PC-9 (cell line): ENCODE measurements around the gene IL31RA. TPM values are rescaled to one million over a fixed set of nuclear protein-coding genes. Genes with fewer than 3 reads are reported as not detected.

ENCODE experiments used
- BruUV-seq: library from RNA; stranded (reverse); fragments of 400-500 nt; replicated peaks from 2 replicates; lab custom pipeline; 2021; lab: Mats Ljungman, UMichigan
- CTCF ChIA-PET: fragments of 300-600 bp; sonication (Branson Sonifier 250); formaldehyde crosslinking; loops from one replicate; lab custom pipeline; 2022; ENCODE audit warnings: antibody characterized with exemption; lab: Charles Lee
- POLR2A ChIA-PET: fragments of 300-600 bp; sonication (Branson Sonifier 250); formaldehyde crosslinking; loops from one replicate; lab custom pipeline; 2022; ENCODE audit warnings: antibody characterized with exemption; ENCODE audit not compliant: unreplicated experiment; lab: Charles Lee
- DNase-seq, 2 experiments: peaks; one replicate each; pipeline versions ENCODE4 v3.0.0 to v3.0.0-alpha.2; 2015 to 2022; ENCODE audit warnings: mixed read lengths in 1 of 2
- H2AFZ ChIP-seq: fragments of 200-600 bp; sonication (generic); 2 replicates; pipeline ENCODE4 v1.8.1; 2017; ENCODE audit warnings: antibody characterized with exemption
- H3F3A ChIP-seq: fragments of 200-600 bp; sonication (generic); 2 replicates; pipeline ENCODE4 v1.8.1; 2017; ENCODE audit warnings: antibody characterized with exemption, mild to moderate bottlenecking, low read depth; ENCODE audit not compliant: insufficient read depth
- H3K27ac ChIP-seq: fragments of 200-600 bp; sonication (generic); 2 replicates; pipeline ENCODE4 v1.6.1; 2016; ENCODE audit warnings: mixed run types
- H3K27me3 ChIP-seq: fragments of 200-600 bp; sonication (generic); 2 replicates; pipeline ENCODE4 v1.6.1; 2016; ENCODE audit warnings: low read depth, mixed run types; ENCODE audit not compliant: insufficient read depth
- H3K36me3 ChIP-seq: fragments of 200-600 bp; sonication (generic); 2 replicates; pipeline ENCODE4 v1.6.1; 2016; ENCODE audit warnings: low read depth, mixed run types
- H3K4me1 ChIP-seq: fragments of 200-600 bp; sonication (generic); replicated peaks from 2 replicates; pipeline ENCODE4 v1.6.1; 2016; ENCODE audit warnings: mixed run types; ENCODE audit not compliant: insufficient read depth
- H3K4me2 ChIP-seq: fragments of 200-600 bp; sonication (generic); 2 replicates; pipeline ENCODE4 v1.6.1; 2017; ENCODE audit warnings: mixed run types
- H3K4me3 ChIP-seq: fragments of 200-600 bp; sonication (generic); 2 replicates; pipeline ENCODE4 v1.6.1; 2016; ENCODE audit warnings: mixed run types
- H3K79me2 ChIP-seq: fragments of 200-600 bp; sonication (generic); 2 replicates; pipeline ENCODE4 v1.6.1; 2017; ENCODE audit warnings: low read depth, mixed run types
- H3K9me2 ChIP-seq: fragments of 200-600 bp; sonication (generic); 2 replicates; pipeline ENCODE4 v1.8.1; 2017; ENCODE audit warnings: mild to moderate bottlenecking; ENCODE audit not compliant: insufficient read depth
- H3K9me3 ChIP-seq: fragments of 200-600 bp; sonication (generic); 2 replicates; pipeline ENCODE4 v1.8.1; 2016; ENCODE audit warnings: low read depth; ENCODE audit not compliant: insufficient read depth
- H4K20me1 ChIP-seq: fragments of 200-600 bp; sonication (generic); 2 replicates; pipeline ENCODE4 v1.8.1; 2017; ENCODE audit not compliant: insufficient read depth
- EZH2 ChIP-seq: fragments of 200-600 bp; sonication (generic); IDR thresholded peaks from 2 replicates; pipeline ENCODE4 v1.8.0; 2017; ENCODE audit warnings: antibody characterized with exemption, low read depth
- intact Hi-C: fragments of 100-400 bp; cut with micrococcal nuclease; formaldehyde crosslinking; loops from one replicate; pipeline ENCODE4 v1.10.0; 2022; ENCODE audit not compliant: unreplicated experiment
- total RNA-seq: library from RNA; stranded (reverse); gene quantifications from 2 replicates; pipeline ENCODE4 v1.2.3, GENCODE V29; 2021
- TF ChIP-seq, protein P1 (sequence below): fragments of 200-600 bp; sonication (generic); conservative IDR thresholded peaks from 2 replicates; pipeline ENCODE4 v1.6.1; 2017; ENCODE audit warnings: mixed run types, antibody characterized with exemption, mild to moderate bottlenecking, moderate library complexity

Gene IL31RA
- total RNA-seq, 1 experiment from 2014 or later, result 2.0 TPM

DNA sequence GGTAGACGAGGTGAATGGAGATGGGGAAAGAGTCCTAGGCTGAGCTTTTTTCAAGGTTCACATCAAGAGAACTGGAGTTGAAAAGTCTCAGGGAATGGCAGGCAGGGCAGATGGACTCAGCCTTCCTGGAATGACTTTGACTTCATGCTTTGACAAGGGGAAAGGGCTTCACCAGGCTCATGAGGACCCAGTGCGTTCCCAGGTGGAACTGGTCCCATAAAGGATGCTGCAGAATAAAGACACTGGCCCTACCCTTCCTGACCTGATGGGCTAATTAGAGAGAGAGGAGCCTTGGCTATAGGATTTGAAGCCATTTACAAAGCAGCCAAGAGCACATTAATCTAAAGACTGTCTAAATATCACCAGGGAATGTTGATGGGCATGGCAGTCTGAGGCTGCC, 63.8 kb downstream of the IL31RA start:
- POLR2A ChIA-PET, result no interaction called here
- H3K36me3 ChIP-seq, result no peaks in the 10 kb centered on the region
- no peak for TF ChIP-seq EZH2
- TF ChIP-seq, protein P1, sequence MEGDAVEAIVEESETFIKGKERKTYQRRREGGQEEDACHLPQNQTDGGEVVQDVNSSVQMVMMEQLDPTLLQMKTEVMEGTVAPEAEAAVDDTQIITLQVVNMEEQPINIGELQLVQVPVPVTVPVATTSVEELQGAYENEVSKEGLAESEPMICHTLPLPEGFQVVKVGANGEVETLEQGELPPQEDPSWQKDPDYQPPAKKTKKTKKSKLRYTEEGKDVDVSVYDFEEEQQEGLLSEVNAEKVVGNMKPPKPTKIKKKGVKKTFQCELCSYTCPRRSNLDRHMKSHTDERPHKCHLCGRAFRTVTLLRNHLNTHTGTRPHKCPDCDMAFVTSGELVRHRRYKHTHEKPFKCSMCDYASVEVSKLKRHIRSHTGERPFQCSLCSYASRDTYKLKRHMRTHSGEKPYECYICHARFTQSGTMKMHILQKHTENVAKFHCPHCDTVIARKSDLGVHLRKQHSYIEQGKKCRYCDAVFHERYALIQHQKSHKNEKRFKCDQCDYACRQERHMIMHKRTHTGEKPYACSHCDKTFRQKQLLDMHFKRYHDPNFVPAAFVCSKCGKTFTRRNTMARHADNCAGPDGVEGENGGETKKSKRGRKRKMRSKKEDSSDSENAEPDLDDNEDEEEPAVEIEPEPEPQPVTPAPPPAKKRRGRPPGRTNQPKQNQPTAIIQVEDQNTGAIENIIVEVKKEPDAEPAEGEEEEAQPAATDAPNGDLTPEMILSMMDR, result no peak
- no peaks in the 10 kb centered on the region for H3K27me3 ChIP-seq
- H3K27ac ChIP-seq, result no peak overlapping the region
- H3K79me2 ChIP-seq, result no peaks in the 10 kb centered on the region
- no peak overlapping the region for H2AFZ ChIP-seq
- H3F3A ChIP-seq, result no peaks in the 10 kb centered on the region
- no peak for DNase-seq
- CTCF ChIA-PET, result no interaction called here
- intact Hi-C loops, result no loop called here
- H3K4me3 ChIP-seq, result no peak overlapping the region
- peaks cover 11% of the 10 kb centered on the region; the same call in 1 of the 2 replicates for H3K4me1 ChIP-seq
- no TSS peak for BruUV-seq
- no peaks in the 10 kb centered on the region for H3K9me2 ChIP-seq
- H4K20me1 ChIP-seq, result no peaks in the 10 kb centered on the region
- H3K9me3 ChIP-seq, result no peaks in the 10 kb centered on the region
- no peak overlapping the region for H3K4me2 ChIP-seq

DNA sequence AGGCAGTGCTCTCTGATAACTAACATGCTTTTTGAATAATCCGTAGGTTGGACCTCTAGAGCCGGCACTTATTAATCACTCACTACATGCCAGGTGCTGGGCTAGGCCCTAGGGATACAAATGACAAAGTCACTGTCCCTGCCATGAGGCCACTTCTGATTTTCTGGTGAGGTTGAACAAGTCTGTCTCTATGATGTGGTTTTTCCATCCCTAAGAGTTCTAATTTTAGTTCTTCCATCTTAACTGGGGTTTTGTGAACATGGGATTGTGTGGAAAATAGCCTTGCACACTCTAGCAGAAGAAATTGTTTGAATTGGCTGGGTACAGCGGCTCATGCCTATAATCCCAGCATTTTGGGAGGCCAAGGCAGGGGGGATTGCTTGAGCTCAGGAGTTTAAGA, 64.6 kb downstream of the IL31RA start:
- CTCF ChIA-PET, result interaction anchor here (0.6 kb wide), 1 partner anchor 332 kb away, joined by 3 read pairs; no protein-coding TSS in a partner anchor
- no peak overlapping the region for H2AFZ ChIP-seq
- DNase-seq, result no peak
- H3K27ac ChIP-seq, result no peak overlapping the region
- no peaks in the 10 kb centered on the region for H3K9me3 ChIP-seq
- no TSS peak for BruUV-seq
- no peaks in the 10 kb centered on the region for H3K27me3 ChIP-seq
- no peaks in the 10 kb centered on the region for H4K20me1 ChIP-seq
- peaks cover 11% of the 10 kb centered on the region; the same call in 1 of the 2 replicates for H3K4me1 ChIP-seq
- H3K4me3 ChIP-seq, result no peak overlapping the region
- POLR2A ChIA-PET, result no interaction called here
- no peaks in the 10 kb centered on the region for H3K36me3 ChIP-seq
- no peaks in the 10 kb centered on the region for H3K9me2 ChIP-seq
- intact Hi-C loops, result no loop called here
- TF ChIP-seq, protein P1, result no peak
- TF ChIP-seq EZH2, result no peak
- no peaks in the 10 kb centered on the region for H3F3A ChIP-seq
- no peak overlapping the region for H3K4me2 ChIP-seq
- no peaks in the 10 kb centered on the region for H3K79me2 ChIP-seq

DNA sequence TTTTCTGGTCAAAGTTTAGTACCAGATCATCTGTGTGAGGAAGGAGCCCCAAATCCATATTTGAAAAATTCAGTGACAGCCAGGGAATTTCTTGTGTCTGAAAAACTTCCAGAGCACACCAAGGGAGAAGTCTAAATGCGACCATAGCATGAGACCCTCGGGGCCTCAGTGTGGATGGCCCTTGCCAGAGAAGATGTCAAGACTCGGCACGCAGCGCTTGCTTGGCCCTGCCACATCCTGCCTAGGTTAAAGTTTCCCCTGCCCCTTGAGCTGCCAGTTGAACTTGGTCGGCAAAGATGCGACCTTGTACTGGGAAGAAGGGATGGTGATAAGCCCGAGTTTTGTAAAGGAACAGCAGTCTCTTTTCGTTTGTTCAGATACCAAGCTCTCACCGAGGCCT, 65.8 kb downstream of the IL31RA start:
- no peak for DNase-seq
- no peak overlapping the region for H3K4me3 ChIP-seq
- TF ChIP-seq, protein P1, result no peak
- TF ChIP-seq EZH2, result no peak
- H3K79me2 ChIP-seq, result no peaks in the 10 kb centered on the region
- ChIA-PET CTCF (no interaction called here), POLR2A (no interaction called here)
- H3F3A ChIP-seq, result no peaks in the 10 kb centered on the region
- no peaks in the 10 kb centered on the region for H3K9me3 ChIP-seq
- H2AFZ ChIP-seq, result no peak overlapping the region
- no peaks in the 10 kb centered on the region for H3K9me2 ChIP-seq
- BruUV-seq, result no TSS peak
- no peak overlapping the region for H3K27ac ChIP-seq
- no peaks in the 10 kb centered on the region for H3K27me3 ChIP-seq
- H3K4me1 ChIP-seq, result peaks cover 4% of the 10 kb centered on the region; the same call in 1 of the 2 replicates
- H4K20me1 ChIP-seq, result no peaks in the 10 kb centered on the region
- H3K4me2 ChIP-seq, result no peak overlapping the region
- no peaks in the 10 kb centered on the region for H3K36me3 ChIP-seq
- intact Hi-C loops, result no loop called here
